Measurements from ENCODE around the gene MS4A10. TPM values are rescaled to one million over a fixed set of nuclear protein-coding genes. Genes with fewer than 3 reads are reported as not detected.

The MS4A10 gene
- total RNA-seq, 1 donor from 2014 or later = not detected

GRCh38 chr11:60831143-60831500 lies 46.0 kb downstream of the MS4A10 start:
- no peaks in the 10 kb centered on the region for H3K36me3 Mint-ChIP-seq (ENCODE audit: low read depth)
- no peak for DNase-seq (ENCODE audit: low spot score)
- H3K4me1 Mint-ChIP-seq (ENCODE audit: low read depth) = peaks cover 4% of the 10 kb centered on the region
- no peaks in the 10 kb centered on the region for H3K9me3 Mint-ChIP-seq (ENCODE audit: low read depth)
- H3K4me3 Mint-ChIP-seq (ENCODE audit: unreplicated experiment) = no peak overlapping the region
- H3K27me3 Mint-ChIP-seq (ENCODE audit: low read depth) = peaks cover 38% of the 10 kb centered on the region
- no peak overlapping the region for H3K27ac Mint-ChIP-seq (ENCODE audit: unreplicated experiment)
- peak; percentile 97 for TF ChIP-seq CTCF (IDR thresholded peaks at IDR 0.05)

- Mint-ChIP-seq H3K9me3 (ENCODE audit: low read depth) (no peaks in the 10 kb centered on the region), H3K27me3 (ENCODE audit: low read depth) (peaks cover 39% of the 10 kb centered on the region), H3K4me3 (ENCODE audit: unreplicated experiment) (no peak overlapping the region), H3K27ac (ENCODE audit: unreplicated experiment) (no peak overlapping the region), H3K4me1 (ENCODE audit: low read depth) (peaks cover 4% of the 10 kb centered on the region), H3K36me3 (ENCODE audit: low read depth) (no peaks in the 10 kb centered on the region)
- DNase-seq (ENCODE audit: low spot score) = no peak
- TF ChIP-seq CTCF (IDR thresholded peaks at IDR 0.05) = no peak
Observed at GRCh38 chr11:60831501-60832079, 46.5 kb downstream of the MS4A10 start.

- no peak overlapping the region for H3K27ac Mint-ChIP-seq (ENCODE audit: unreplicated experiment)
Observed at GRCh38 chr11:60834742-60835533, 49.8 kb downstream of the MS4A10 start.

GRCh38 chr11:60835534-60835846 lies 50.4 kb downstream of the MS4A10 start:
- no peaks in the 10 kb centered on the region for H3K9me3 Mint-ChIP-seq (ENCODE audit: low read depth)
- H3K27ac Mint-ChIP-seq (ENCODE audit: unreplicated experiment) = no peak overlapping the region
- no peaks in the 10 kb centered on the region for H3K36me3 Mint-ChIP-seq (ENCODE audit: low read depth)
- no peak overlapping the region for H3K4me3 Mint-ChIP-seq (ENCODE audit: unreplicated experiment)
- H3K4me1 Mint-ChIP-seq (ENCODE audit: low read depth) = peaks cover 12% of the 10 kb centered on the region
- no peak for TF ChIP-seq CTCF (IDR thresholded peaks at IDR 0.05)
- peaks cover 32% of the 10 kb centered on the region for H3K27me3 Mint-ChIP-seq (ENCODE audit: low read depth)
- no peak for DNase-seq (ENCODE audit: low spot score)

More at GRCh38 chr11:60834742-60835533, 49.8 kb downstream of the MS4A10 start:
- Mint-ChIP-seq H3K4me3 (ENCODE audit: unreplicated experiment) (no peak overlapping the region), H3K27me3 (ENCODE audit: low read depth) (peaks cover 32% of the 10 kb centered on the region), H3K36me3 (ENCODE audit: low read depth) (no peaks in the 10 kb centered on the region), H3K4me1 (ENCODE audit: low read depth) (peaks cover 8% of the 10 kb centered on the region), H3K9me3 (ENCODE audit: low read depth) (no peaks in the 10 kb centered on the region)
- TF ChIP-seq CTCF (IDR thresholded peaks at IDR 0.05) = no peak
- DNase-seq (ENCODE audit: low spot score) = no peak

GRCh38 chr11:60836866-60837515 lies 51.9 kb downstream of the MS4A10 start:
- H3K36me3 Mint-ChIP-seq (ENCODE audit: low read depth) = no peaks in the 10 kb centered on the region
- H3K9me3 Mint-ChIP-seq (ENCODE audit: low read depth) = no peaks in the 10 kb centered on the region
- no peak overlapping the region for H3K4me3 Mint-ChIP-seq (ENCODE audit: unreplicated experiment)
- no peak for DNase-seq (ENCODE audit: low spot score)
- peaks cover 31% of the 10 kb centered on the region for H3K27me3 Mint-ChIP-seq (ENCODE audit: low read depth)
- no peak for TF ChIP-seq CTCF (IDR thresholded peaks at IDR 0.05)
- no peak overlapping the region for H3K27ac Mint-ChIP-seq (ENCODE audit: unreplicated experiment)
- peaks cover 23% of the 10 kb centered on the region for H3K4me1 Mint-ChIP-seq (ENCODE audit: low read depth)

Measured in chondrocyte (in vitro differentiated cells).